ENCODE data around the gene SBF2.

- TF ChIP-seq TAF1 (IDR thresholded peaks at IDR 0.05; ENCODE audit: borderline replicate concordance, low read depth, low read length) (no peak), POLR2A (IDR thresholded peaks at IDR 0.05; ENCODE audit: low read depth, low read length) (no peak)
Measured at GRCh38 chr11:9745411-9746211, 548.4 kb downstream of the SBF2 start.

Measured in GM12892 (cell line).